Hepatocyte (in vitro differentiated cells): ENCODE data around the gene KIAA1614.

Experiments
- EZH2 ChIP-seq: fragments of 200-600 bp; sonication (generic); IDR thresholded peaks from 2 replicates; pipeline ENCODE4 v1.6.1; 2016; ENCODE audit warnings: antibody characterized with exemption, mild to moderate bottlenecking, borderline replicate concordance
- EZH2phosphoT487 ChIP-seq: fragments of 200-600 bp; sonication (generic); IDR thresholded peaks from one replicate; pipeline ENCODE4 v1.6.1; 2018; ENCODE audit warnings: antibody characterized with exemption, mild to moderate bottlenecking, low read depth, moderate library complexity; ENCODE audit not compliant: unreplicated experiment, severe bottlenecking
- TF ChIP-seq, protein P1 (sequence below): fragments of 200-600 bp; sonication (generic); IDR thresholded peaks from 2 replicates; pipeline ENCODE4 v1.5.1; 2016; ENCODE audit warnings: antibody characterized with exemption, mild to moderate bottlenecking; ENCODE audit not compliant: poor library complexity

DNA sequence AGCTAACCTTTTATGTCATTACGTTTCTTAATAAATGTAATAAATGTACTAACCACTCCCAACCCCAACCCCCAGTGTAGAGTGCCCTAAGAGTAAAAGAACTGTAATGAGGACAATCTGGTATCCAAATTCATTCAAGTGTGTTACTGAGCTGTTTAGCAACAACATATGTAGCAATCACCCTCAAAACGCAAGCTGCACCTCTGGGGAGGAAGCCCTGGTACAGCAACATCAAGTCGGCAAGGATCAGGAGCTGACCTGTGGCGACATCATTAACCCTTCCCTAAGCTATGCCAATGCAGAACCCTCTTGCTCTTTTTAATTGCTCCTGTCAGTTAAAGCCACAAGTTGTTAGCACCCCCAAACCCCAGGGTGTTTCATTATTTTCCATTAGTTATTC lies 62.9 kb downstream of the KIAA1614 start:
- TF ChIP-seq, protein P1, sequence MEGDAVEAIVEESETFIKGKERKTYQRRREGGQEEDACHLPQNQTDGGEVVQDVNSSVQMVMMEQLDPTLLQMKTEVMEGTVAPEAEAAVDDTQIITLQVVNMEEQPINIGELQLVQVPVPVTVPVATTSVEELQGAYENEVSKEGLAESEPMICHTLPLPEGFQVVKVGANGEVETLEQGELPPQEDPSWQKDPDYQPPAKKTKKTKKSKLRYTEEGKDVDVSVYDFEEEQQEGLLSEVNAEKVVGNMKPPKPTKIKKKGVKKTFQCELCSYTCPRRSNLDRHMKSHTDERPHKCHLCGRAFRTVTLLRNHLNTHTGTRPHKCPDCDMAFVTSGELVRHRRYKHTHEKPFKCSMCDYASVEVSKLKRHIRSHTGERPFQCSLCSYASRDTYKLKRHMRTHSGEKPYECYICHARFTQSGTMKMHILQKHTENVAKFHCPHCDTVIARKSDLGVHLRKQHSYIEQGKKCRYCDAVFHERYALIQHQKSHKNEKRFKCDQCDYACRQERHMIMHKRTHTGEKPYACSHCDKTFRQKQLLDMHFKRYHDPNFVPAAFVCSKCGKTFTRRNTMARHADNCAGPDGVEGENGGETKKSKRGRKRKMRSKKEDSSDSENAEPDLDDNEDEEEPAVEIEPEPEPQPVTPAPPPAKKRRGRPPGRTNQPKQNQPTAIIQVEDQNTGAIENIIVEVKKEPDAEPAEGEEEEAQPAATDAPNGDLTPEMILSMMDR: no peak
- no peak for TF ChIP-seq EZH2phosphoT487
- no peak for TF ChIP-seq EZH2
